NB4 (cell line): ENCODE results near the gene ACHE.

Experiments
- DNase-seq: peaks from one replicate; pipeline ENCODE4 v3.0.0; 2010; ENCODE audit warnings: low read depth
- H3K4me3 ChIP-seq: one replicate; pipeline ENCODE4 v1.5.1; 2011; ENCODE audit warnings: mild to moderate bottlenecking, low read depth, low read length, moderate library complexity
- MYC ChIP-seq: IDR thresholded peaks from 2 replicates; pipeline ENCODE4 v1.6.1; 2011; ENCODE audit warnings: low read depth, low read length
- POLR2A ChIP-seq: IDR thresholded peaks from 2 replicates; pipeline ENCODE4 v1.6.1; 2011; ENCODE audit warnings: mild to moderate bottlenecking; ENCODE audit not compliant: insufficient read length; ENCODE audit errors: extremely low read depth
- TF ChIP-seq, protein P1 (sequence below): IDR thresholded peaks from 2 replicates; pipeline ENCODE4 v1.6.1; 2011; ENCODE audit warnings: low read depth, low read length
- TF ChIP-seq, protein P2 (sequence below): IDR thresholded peaks from one replicate; pipeline ENCODE4 v1.5.1; 2012; ENCODE audit warnings: low read depth, low read length

The ACHE gene

DNA sequence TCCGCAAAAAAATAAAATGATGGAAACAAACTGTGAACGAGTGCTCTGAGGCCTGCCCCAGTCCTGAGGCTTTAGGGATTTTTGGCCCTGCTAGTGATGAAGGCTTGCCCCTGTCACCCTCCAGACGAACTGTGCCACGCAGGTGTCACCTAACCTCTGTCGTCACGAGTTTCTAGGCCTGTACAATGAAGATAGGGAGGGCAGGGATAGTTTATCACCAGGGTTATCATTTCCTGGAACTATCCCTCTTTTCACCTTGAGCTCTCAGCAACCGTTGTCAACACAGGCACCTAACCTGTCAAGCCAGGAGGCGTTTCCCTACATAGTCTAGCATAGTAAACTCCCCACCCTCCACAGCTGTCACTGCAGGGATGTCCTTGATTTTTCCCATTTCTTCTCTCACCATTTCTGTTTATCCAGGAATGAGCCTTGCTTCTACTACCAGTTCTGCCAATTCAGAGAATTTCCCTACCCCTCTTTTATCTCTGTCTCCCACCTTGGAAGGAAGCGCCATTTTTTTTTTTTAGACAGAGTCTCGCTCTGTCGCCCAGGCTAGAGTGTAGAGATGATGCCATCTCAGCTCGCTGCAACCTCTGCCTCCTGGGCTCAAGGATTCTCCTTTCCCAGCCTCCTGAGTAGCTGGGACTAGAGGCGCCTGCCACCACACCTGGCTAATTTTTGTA lies 2.2 kb upstream of the ACHE start:
- TF ChIP-seq, protein P1, sequence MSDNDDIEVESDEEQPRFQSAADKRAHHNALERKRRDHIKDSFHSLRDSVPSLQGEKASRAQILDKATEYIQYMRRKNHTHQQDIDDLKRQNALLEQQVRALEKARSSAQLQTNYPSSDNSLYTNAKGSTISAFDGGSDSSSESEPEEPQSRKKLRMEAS, result no peak
- TF ChIP-seq POLR2A (no peak), MYC (no peak)
- TF ChIP-seq, protein P2, sequence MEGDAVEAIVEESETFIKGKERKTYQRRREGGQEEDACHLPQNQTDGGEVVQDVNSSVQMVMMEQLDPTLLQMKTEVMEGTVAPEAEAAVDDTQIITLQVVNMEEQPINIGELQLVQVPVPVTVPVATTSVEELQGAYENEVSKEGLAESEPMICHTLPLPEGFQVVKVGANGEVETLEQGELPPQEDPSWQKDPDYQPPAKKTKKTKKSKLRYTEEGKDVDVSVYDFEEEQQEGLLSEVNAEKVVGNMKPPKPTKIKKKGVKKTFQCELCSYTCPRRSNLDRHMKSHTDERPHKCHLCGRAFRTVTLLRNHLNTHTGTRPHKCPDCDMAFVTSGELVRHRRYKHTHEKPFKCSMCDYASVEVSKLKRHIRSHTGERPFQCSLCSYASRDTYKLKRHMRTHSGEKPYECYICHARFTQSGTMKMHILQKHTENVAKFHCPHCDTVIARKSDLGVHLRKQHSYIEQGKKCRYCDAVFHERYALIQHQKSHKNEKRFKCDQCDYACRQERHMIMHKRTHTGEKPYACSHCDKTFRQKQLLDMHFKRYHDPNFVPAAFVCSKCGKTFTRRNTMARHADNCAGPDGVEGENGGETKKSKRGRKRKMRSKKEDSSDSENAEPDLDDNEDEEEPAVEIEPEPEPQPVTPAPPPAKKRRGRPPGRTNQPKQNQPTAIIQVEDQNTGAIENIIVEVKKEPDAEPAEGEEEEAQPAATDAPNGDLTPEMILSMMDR, result no peak
- H3K4me3 ChIP-seq, result no peak overlapping the region
- DNase-seq, result no peak

DNA sequence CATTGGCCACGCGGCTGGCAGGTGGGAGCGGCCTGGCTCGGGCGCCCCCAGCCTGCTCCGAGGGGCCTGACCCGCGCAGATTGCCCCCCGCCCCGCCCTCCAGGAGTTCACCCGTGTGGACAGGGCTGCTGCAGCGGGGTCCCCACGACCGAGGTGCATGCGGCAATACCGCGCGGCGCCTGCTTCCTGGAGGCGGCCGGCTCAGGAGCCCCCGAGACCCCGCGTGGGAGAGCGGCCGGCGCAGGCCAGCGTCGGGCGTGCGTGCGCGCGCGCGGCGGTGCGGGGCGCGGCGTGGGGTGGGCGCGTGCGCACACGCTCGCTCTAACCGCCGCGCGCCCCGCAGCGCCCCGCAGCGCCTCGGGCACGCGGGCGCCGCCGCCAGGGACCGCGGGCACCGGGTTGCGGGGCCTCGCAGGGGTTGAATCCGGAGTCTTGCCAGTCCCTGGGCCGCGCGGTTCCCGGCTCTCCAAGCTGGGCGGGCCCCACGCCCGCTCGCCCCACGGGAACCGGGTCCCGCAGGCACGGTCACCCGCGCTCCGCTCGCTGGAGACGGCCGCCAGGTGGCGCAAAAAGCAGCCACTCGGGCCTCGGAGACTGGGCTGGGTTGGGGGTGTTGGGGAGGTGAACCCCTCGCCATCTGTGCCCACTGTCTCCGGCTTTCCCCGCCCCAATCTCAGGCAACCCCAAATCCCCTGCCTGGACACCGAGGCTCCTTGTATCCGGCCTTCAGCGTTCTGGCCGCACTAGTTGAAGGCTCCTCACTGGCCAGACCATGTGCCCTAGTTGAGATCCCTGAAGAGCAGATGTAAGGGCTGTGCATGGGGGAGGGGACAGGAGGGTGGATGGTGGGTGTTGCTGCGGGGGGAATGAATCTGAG lies 1.3 kb upstream of the ACHE start:
- H3K4me3 ChIP-seq, result no peak overlapping the region
- peak; percentile 48 for DNase-seq
- no peak for TF ChIP-seq POLR2A
- TF ChIP-seq, protein P1, result peak; percentile 43; the same call in 1 of the 2 replicates
- no peak for TF ChIP-seq MYC
- TF ChIP-seq, protein P2, result peak; percentile 83

GRCh38 chr7:100895956-100896731 lies 456 bp upstream of the ACHE start:
- H3K4me3 ChIP-seq, result no peak overlapping the region
- peak; percentile 59 for DNase-seq
- TF ChIP-seq MYC (no peak), POLR2A (no peak)
- TF ChIP-seq, protein P2, result no peak
- TF ChIP-seq, protein P1, result no peak

- TF ChIP-seq, protein P2, result peak; percentile 85
- TF ChIP-seq, protein P1, result peak; percentile 62
- no peak for TF ChIP-seq POLR2A
- TF ChIP-seq MYC, result no peak
- peak; percentile 67 for DNase-seq
- H3K4me3 ChIP-seq, result no peak overlapping the region
Observed at GRCh38 chr7:100894860-100895700, 608 bp downstream of the ACHE start.
